OCI-LY1 (cell line): ENCODE data around the gene NACC1.

ENCODE experiments used
- CTCF ChIP-seq: fragments of 200-600 bp; sonication (generic), shearing (Covaris generic); IDR thresholded peaks from 2 replicates; pipeline ENCODE4 v1.5.1; 2017; ENCODE audit warnings: mild to moderate bottlenecking, antibody characterized with exemption, low read length, moderate library complexity, mixed read lengths
- EZH2 ChIP-seq: fragments of 200-600 bp; sonication (generic), shearing (Covaris generic); IDR thresholded peaks from 2 replicates; pipeline ENCODE4 v1.8.0; 2017; ENCODE audit warnings: borderline replicate concordance, mixed run types, mild to moderate bottlenecking, antibody characterized with exemption, low read length, moderate library complexity, mixed read lengths

GRCh38 chr19:13097033-13097462 is 21.0 kb upstream of the NACC1 start:
- no peak for TF ChIP-seq CTCF
- TF ChIP-seq EZH2: no peak
